HG02623 (cell line): ENCODE data around the gene AMH.
"Not testable (repeated sequence)": the region's sequence is repeated elsewhere in the genome, so short reads cannot be mapped to it uniquely, and the experiment has no call there.

Source experiments
- ATAC-seq: cut with Tn5 transposase; IDR thresholded peaks from one replicate; pipeline ENCODE4 v1.9.1; 2021; ENCODE audit warnings: moderate library complexity; ENCODE audit not compliant: unreplicated experiment

The AMH gene

GRCh38 chr19:2268480-2268830 is 19.3 kb downstream of the AMH start:
- no peak for ATAC-seq

- ATAC-seq = no peak
Measured at GRCh38 chr19:2268861-2269243, 19.7 kb downstream of the AMH start.

GRCh38 chr19:2269244-2270156 is 20.4 kb downstream of the AMH start:
- ATAC-seq = peak; percentile 47

- ATAC-seq = no peak
Measured at GRCh38 chr19:2270157-2270422, 21.0 kb downstream of the AMH start.

- no peak for ATAC-seq
Measured at GRCh38 chr19:2270423-2271233, 21.5 kb downstream of the AMH start.

- ATAC-seq = no peak
Measured at GRCh38 chr19:2271234-2272103, 22.3 kb downstream of the AMH start.

GRCh38 chr19:2273356-2274184 is 24.4 kb downstream of the AMH start:
- peak; percentile 24 for ATAC-seq

GRCh38 chr19:2274185-2274711 is 25.1 kb downstream of the AMH start:
- no peak for ATAC-seq

GRCh38 chr19:2274931-2275535 is 25.9 kb downstream of the AMH start:
- ATAC-seq = no peak

- no peak for ATAC-seq
Measured at GRCh38 chr19:2275588-2276428, 26.7 kb downstream of the AMH start.

GRCh38 chr19:2276429-2276986 is 27.4 kb downstream of the AMH start:
- no peak for ATAC-seq

- ATAC-seq = no peak
Measured at GRCh38 chr19:2277138-2277537, 28.0 kb downstream of the AMH start.

- ATAC-seq = no peak
Measured at GRCh38 chr19:2278459-2279158, 29.5 kb downstream of the AMH start.

GRCh38 chr19:2280633-2281264 is 31.6 kb downstream of the AMH start:
- ATAC-seq = no peak

GRCh38 chr19:2281265-2282061 is 32.3 kb downstream of the AMH start:
- ATAC-seq = not testable (repeated sequence)

- ATAC-seq = no peak
Measured at GRCh38 chr19:2282062-2282861, 33.1 kb downstream of the AMH start, which contains the start of gene PEAK3. Gene PEAK3 (minus strand): TSS chr19:2282175. CDS start chr19:2280931, 1,244 bp downstream.
